HepG2 (cell line): ENCODE measurements around the gene CABLES1. TPM values are rescaled to one million over a fixed set of nuclear protein-coding genes. Genes with fewer than 3 reads are reported as not detected.
A peak's percentile ranks its signal among the peaks of the same experiment; 100 is the strongest.

Experiments
- AHR ChIP-seq: IDR thresholded peaks from 2 replicates; pipeline ENCODE4 v1.6.1; 2018; ENCODE audit warnings: missing genetic modification reagents, missing compliant biosample characterization
- ARID4A ChIP-seq: sonication (generic); formaldehyde crosslinking; IDR thresholded peaks from 2 replicates; pipeline ENCODE4 v1.5.0; 2020; ENCODE audit warnings: mild to moderate bottlenecking, missing genetic modification reagents, borderline replicate concordance
- DPF2 ChIP-seq: sonication (generic); formaldehyde crosslinking; IDR thresholded peaks from 2 replicates; pipeline ENCODE4 v1.4.0; 2020; ENCODE audit warnings: mild to moderate bottlenecking, low read depth, missing genetic modification reagents, borderline replicate concordance
- DRAP1 ChIP-seq: IDR thresholded peaks from 2 replicates; pipeline ENCODE4 v1.6.1; 2016; ENCODE audit warnings: missing genetic modification reagents, missing compliant biosample characterization
- FOXK2 ChIP-seq: fragments of 450-650 bp; IDR thresholded peaks from 2 replicates; pipeline ENCODE4 v1.6.1; 2016
- GATA4 ChIP-seq: sonication (generic); IDR thresholded peaks from 2 replicates; pipeline ENCODE4 v1.6.1; 2016; ENCODE audit warnings: antibody characterized with exemption, low read depth, borderline replicate concordance
- GATAD1 ChIP-seq: IDR thresholded peaks from 2 replicates; pipeline ENCODE4 v1.6.1; 2016; ENCODE audit warnings: missing genetic modification reagents, missing compliant biosample characterization
- MLXIP ChIP-seq: sonication (generic); formaldehyde crosslinking; IDR thresholded peaks from 2 replicates; pipeline ENCODE4 v1.9.0; 2021; ENCODE audit warnings: missing genetic modification reagents, borderline replicate concordance
- NR2F2 ChIP-seq: IDR thresholded peaks from 2 replicates; pipeline ENCODE4 v1.6.1; 2012; ENCODE audit warnings: low read depth, inconsistent platforms, borderline replicate concordance
- NR2F6 ChIP-seq, 2 experiments: IDR thresholded peaks; 2 replicates each; pipeline ENCODE4 v1.6.1; 2016; ENCODE audit warnings: antibody characterized with exemption in 1 of 2, mild to moderate bottlenecking in 1 of 2
- NR3C1 ChIP-seq: sonication (generic); formaldehyde crosslinking; IDR thresholded peaks from 2 replicates; pipeline ENCODE4 v1.4.0; 2020; ENCODE audit warnings: missing genetic modification reagents
- SMARCC2 ChIP-seq: fragments of 450-650 bp; IDR thresholded peaks from 2 replicates; pipeline ENCODE4 v1.6.1; 2017; ENCODE audit warnings: antibody characterized with exemption, mild to moderate bottlenecking
- SNAI1 ChIP-seq: sonication (generic); formaldehyde crosslinking; IDR thresholded peaks from 2 replicates; pipeline ENCODE4 v1.5.0; 2020; ENCODE audit warnings: mild to moderate bottlenecking, missing genetic modification reagents, borderline replicate concordance
- ZFY ChIP-seq: sonication (generic); formaldehyde crosslinking; IDR thresholded peaks from 2 replicates; pipeline ENCODE4 v1.4.0; 2020; ENCODE audit warnings: missing genetic modification reagents
- ZGPAT ChIP-seq: IDR thresholded peaks from 2 replicates; pipeline ENCODE4 v1.6.1; 2016; ENCODE audit warnings: mild to moderate bottlenecking
- ZNF503 ChIP-seq: sonication (generic); formaldehyde crosslinking; IDR thresholded peaks from 2 replicates; pipeline ENCODE4 v1.4.0; 2020; ENCODE audit warnings: missing genetic modification reagents
- ZNF770 ChIP-seq: sonication (generic); formaldehyde crosslinking; IDR thresholded peaks from 2 replicates; pipeline ENCODE4 v1.5.0; 2020; ENCODE audit warnings: mild to moderate bottlenecking, missing genetic modification reagents
- polyA plus RNA-seq, 8 experiments: library from polyadenylated mRNA; depleted of rRNA in 3 of 8; stranded (reverse) in 7 of 8; unstranded in 1 of 8; fragments of >200 nt; fragmentation: Illumina TruSeq in 4 of 8; extraction: Trizol in 4 of 8; gene quantifications; 2 replicates each; pipeline versions ENCODE4 v1.2.1 to v1.2.3, GENCODE V29; 2011 to 2016; ENCODE audit warnings: low read depth in 4 of 8, missing spikeins in 1 of 8, mixed read lengths in 1 of 8; ENCODE audit not compliant: insufficient read depth in 1 of 8
- total RNA-seq, 5 experiments: library from RNA; depleted of rRNA; stranded (reverse); fragments of >200 nt; fragmentation: Illumina TruSeq; extraction: Trizol; gene quantifications; 2 replicates each; pipeline ENCODE4 v1.2.3, GENCODE V29; 2016; ENCODE audit warnings: low read depth in 1 of 5

The CABLES1 gene
- total and polyA plus RNA-seq, 2 of the 13 experiments (the other 11 are each of a cell fraction or from before 2014, with no cell fraction given): 14.7 to 25.8 TPM

- TF ChIP-seq ARID4A (CRISPR knock-in tag) (no peak; the same call in 1 of the 2 replicates), NR2F6 (IDR thresholded peaks at IDR 0.05) (peak; percentile 49), NR2F6 (CRISPR knock-in tag; IDR thresholded peaks at IDR 0.05) (peak; percentile 54), GATA4 (0 out of 2 replicates have a peak, but pooled peaks have one; percentile 27), ZNF503 (CRISPR knock-in tag) (peak; percentile 74; the same call in 1 of the 2 replicates), NR2F2 (no peak), MLXIP (no peak), AHR (CRISPR knock-in tag) (no peak), ZNF770 (CRISPR knock-in tag) (no peak), NR3C1 (CRISPR knock-in tag) (no peak), ZGPAT (peak; percentile 46; the same call in 1 of the 2 replicates), ZFY (peak; percentile 38; the same call in 1 of the 2 replicates), DRAP1 (0 out of 2 replicates have a peak, but pooled peaks have one; percentile 16), DPF2 (CRISPR knock-in tag) (peak; percentile 90), GATAD1 (CRISPR knock-in tag) (0 out of 2 replicates have a peak, but pooled peaks have one; percentile 17), SMARCC2 (0 out of 2 replicates have a peak, but pooled peaks have one; percentile 38), FOXK2 (no peak), SNAI1 (CRISPR knock-in tag) (0 out of 2 replicates have a peak, but pooled peaks have one; percentile 36)
Measured at GRCh38 chr18:23099621-23100020, 35.7 kb upstream of the CABLES1 start (continued).
